Epithelial cell of proximal tubule (primary cell): ENCODE results near the gene URM1. TPM values are rescaled to one million over a fixed set of nuclear protein-coding genes. Genes with fewer than 3 reads are reported as not detected.

Source experiments
- DNase-seq: peaks from one replicate; pipeline ENCODE4 v3.0.0-alpha.2; 2011; ENCODE audit warnings: low read depth
- H3K4me3 ChIP-seq: 2 replicates; pipeline ENCODE4 v1.5.1; 2011; ENCODE audit warnings: low read depth, mild to moderate bottlenecking, low read length
- CTCF ChIP-seq: conservative IDR thresholded peaks from 2 replicates; pipeline ENCODE4 v1.5.1; 2012; ENCODE audit warnings: low read depth, mild to moderate bottlenecking, low read length
- total RNA-seq: library from RNA; depleted of rRNA; stranded (reverse); fragments of >200 nt; gene quantifications from 2 replicates; pipeline ENCODE4 v1.2.3, GENCODE V29; 2015

URM1 gene
- total RNA-seq, 1 donor from 2014 or later, result 39.4 TPM

- TF ChIP-seq CTCF, result no peak
- no peak overlapping the region for H3K4me3 ChIP-seq
Measured at GRCh38 chr9:128435611-128436010, 64.4 kb downstream of the URM1 start.

GRCh38 chr9:128438343-128439109, 67.4 kb downstream of the URM1 start:
- no peak for DNase-seq
- peak; percentile 93 for TF ChIP-seq CTCF
- H3K4me3 ChIP-seq, result no peak overlapping the region

More at GRCh38 chr9:128435611-128436010, 64.4 kb downstream of the URM1 start:
- no peak for DNase-seq

- no peak overlapping the region for H3K4me3 ChIP-seq
- no peak for TF ChIP-seq CTCF
- DNase-seq, result no peak
Measured at GRCh38 chr9:128439273-128439672, 68.1 kb downstream of the URM1 start.

Other genes with a start within 250 kb of the URM1 start
- 58.5 and 91.0 TPM in 2 replicates for gene PTGES2, start 243.6 kb upstream of the URM1 start, total RNA-seq
- gene LCN2, start 221.9 kb upstream of the URM1 start, total RNA-seq, result 45.7 and 106 TPM in 2 replicates
- gene BBLN, start 211.1 kb upstream of the URM1 start, total RNA-seq, result 194 and 269 TPM in 2 replicates
- gene CIZ1, start 179.8 kb upstream of the URM1 start, total RNA-seq, result 56.7 and 76.7 TPM in 2 replicates
- gene DNM1, start 168.0 kb upstream of the URM1 start, total RNA-seq, result 2.6 and 16.7 TPM in 2 replicates
- gene GOLGA2, start 95.4 kb upstream of the URM1 start, total RNA-seq, result 35.9 and 41.3 TPM in 2 replicates
- gene SWI5, start 95.1 kb upstream of the URM1 start, total RNA-seq, result 25.3 and 37.4 TPM in 2 replicates
- 14.1 and 20.0 TPM in 2 replicates for gene TRUB2, start 48.9 kb upstream of the URM1 start, total RNA-seq
- gene COQ4, start 48.5 kb upstream of the URM1 start, total RNA-seq, result 54.2 and 68.8 TPM in 2 replicates
- 27.7 and 45.4 TPM in 2 replicates for gene SLC27A4, start 30.8 kb upstream of the URM1 start, total RNA-seq
- 49.1 and 55.7 TPM in 2 replicates for gene CERCAM, start 49.5 kb downstream of the URM1 start, total RNA-seq
- gene ODF2, start 84.6 kb downstream of the URM1 start, total RNA-seq, result 32.6 and 38.2 TPM in 2 replicates
- gene GLE1, start 133.3 kb downstream of the URM1 start, total RNA-seq, result 25.4 and 28.8 TPM in 2 replicates
- gene SPTAN1, start 181.2 kb downstream of the URM1 start, total RNA-seq, result 166 and 193 TPM in 2 replicates